Fibroblast of pulmonary artery (primary cell): ENCODE results near the gene CTSE.

Experiments
- DNase-seq: peaks from one replicate; pipeline ENCODE4 v3.0.0-alpha.2; 2010; ENCODE audit warnings: low read depth
- H3K4me3 ChIP-seq: replicated peaks from 2 replicates; pipeline ENCODE4 v1.5.1; 2011; ENCODE audit warnings: low read depth, mild to moderate bottlenecking, control low read depth, low read length, moderate library complexity
- CTCF ChIP-seq: IDR thresholded peaks from 2 replicates; pipeline ENCODE4 v1.5.1; 2011; ENCODE audit warnings: mild to moderate bottlenecking, control low read depth, low read length, inconsistent platforms; ENCODE audit errors: missing control alignments

The CTSE gene

GRCh38 chr1:205973377-205974232, 50.1 kb downstream of the CTSE start:
- H3K4me3 ChIP-seq = no peak overlapping the region
- no peak for DNase-seq
- TF ChIP-seq CTCF = no peak

DNA sequence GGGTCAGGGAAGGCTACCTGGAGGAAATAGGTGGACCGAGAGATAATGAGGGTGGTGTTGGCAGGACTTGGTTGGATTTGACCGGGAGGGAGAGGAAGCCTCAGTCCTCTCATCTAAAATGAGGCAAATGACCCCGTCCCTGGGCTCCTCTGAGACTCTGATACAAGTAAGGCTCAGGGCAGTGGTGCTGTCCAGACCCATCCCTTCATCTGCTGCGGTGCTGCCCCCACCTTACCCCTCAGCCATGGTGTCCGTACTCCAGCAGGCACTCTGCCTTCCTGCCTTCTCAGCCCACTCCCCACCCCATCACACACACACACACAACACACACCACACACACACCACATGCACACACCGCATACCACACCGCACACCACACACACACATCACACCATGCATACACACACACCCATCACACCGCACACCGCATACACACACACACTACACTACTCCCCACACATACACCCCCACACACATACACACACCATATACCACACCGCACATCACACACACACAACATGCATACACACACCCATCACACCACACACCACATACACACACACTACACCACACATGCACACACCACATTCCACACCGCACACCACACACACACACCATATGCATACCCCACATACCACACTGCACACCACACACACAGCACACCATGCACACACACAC, 51.1 kb downstream of the CTSE start:
- TF ChIP-seq CTCF = no peak
- no peak overlapping the region for H3K4me3 ChIP-seq
- DNase-seq = no peak

DNA sequence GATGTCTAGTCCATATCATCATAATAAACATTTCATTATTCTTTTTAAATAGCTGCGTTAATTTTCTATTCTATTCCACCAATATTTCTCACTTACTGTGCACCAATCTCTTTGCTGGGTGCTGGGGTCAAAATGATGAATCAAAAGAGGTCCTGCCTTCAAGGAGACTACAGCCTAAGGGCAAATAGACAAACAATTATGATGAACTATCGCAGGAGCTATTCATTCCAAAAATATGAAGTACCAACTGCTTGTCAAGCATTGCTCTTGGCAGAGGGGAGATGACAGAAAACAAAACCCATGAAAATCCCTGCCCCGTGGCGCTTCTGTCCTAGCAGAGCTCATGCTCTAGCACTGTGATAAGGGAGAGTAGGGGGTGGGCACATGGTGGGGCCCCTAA, 51.6 kb downstream of the CTSE start:
- DNase-seq = no peak
- no peak for TF ChIP-seq CTCF

GRCh38 chr1:205971082-205971481, 52.6 kb downstream of the CTSE start:
- no peak overlapping the region for H3K4me3 ChIP-seq
- no peak for TF ChIP-seq CTCF
- DNase-seq = no peak

More for the DNA sequence above, 51.6 kb downstream of the CTSE start:
- no peak overlapping the region for H3K4me3 ChIP-seq

DNA sequence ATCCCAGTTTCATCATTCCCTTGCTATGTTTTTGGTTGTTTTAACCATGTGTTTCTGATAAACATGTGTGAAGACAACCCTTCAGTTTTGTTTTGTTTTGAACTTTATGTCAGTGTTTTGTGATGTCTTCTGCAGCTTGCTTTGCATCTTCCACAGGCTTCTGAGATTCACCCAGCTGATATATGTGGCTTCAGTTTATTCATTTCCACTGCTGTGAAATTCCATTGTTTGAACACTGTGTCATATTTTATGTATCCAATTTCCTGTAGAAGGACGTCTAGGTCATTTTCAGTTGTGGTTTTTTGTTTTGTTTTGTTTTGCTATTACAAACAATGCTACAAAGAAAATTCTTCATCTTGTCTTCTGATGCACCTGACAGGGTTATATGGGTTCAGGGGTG, 53.2 kb downstream of the CTSE start:
- no peak for TF ChIP-seq CTCF
- no peak overlapping the region for H3K4me3 ChIP-seq
- no peak for DNase-seq

DNA sequence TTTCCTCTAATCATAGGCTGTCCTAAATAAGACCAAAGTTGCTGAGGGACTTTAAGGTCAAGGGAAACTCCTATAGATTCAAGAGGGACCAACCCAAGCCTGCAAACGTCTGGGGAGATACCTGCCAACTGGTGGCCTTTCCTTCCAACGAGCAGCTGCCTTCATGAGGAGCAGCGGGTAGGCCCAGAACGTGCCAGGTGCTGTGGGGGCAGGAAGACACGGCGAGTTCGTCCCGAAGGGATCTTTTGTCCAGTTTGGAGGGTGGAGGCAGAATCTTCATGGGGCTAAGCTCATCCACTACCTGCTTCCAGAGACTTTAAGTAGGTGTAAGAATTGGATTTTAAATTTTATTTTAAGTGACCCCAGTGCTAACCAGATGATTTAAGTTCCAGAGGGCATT, 54.5 kb downstream of the CTSE start:
- no peak for DNase-seq
- no peak for TF ChIP-seq CTCF

More for the DNA sequence above, 54.5 kb downstream of the CTSE start:
- H3K4me3 ChIP-seq = no peak overlapping the region
